Activated CD4-positive, alpha-beta T cell treated with anti-CD3 and anti-CD28 coated beads for 36 hours (primary cell): ENCODE results near the gene IGSF22. TPM values are rescaled to one million over a fixed set of nuclear protein-coding genes. Genes with fewer than 3 reads are reported as not detected.
"Not testable (repeated sequence)": the region's sequence is repeated elsewhere in the genome, so short reads cannot be mapped to it uniquely, and the experiment has no call there.

ENCODE experiments used
- ATAC-seq: fragments of 200-7000 bp; cut with Tn5 transposase; one replicate; pipeline ENCODE4 v1.10.0; 2021; ENCODE audit warnings: mild to moderate bottlenecking, moderate library complexity
- CTCF ChIA-PET: fragments of 350-600 bp; sonication (Branson Sonifier 250); formaldehyde crosslinking; loops from one replicate; lab custom pipeline; 2021; ENCODE audit warnings: antibody characterized with exemption; lab: Charles Lee
- POLR2A ChIA-PET: fragments of 350-600 bp; sonication (Branson Sonifier 250); formaldehyde crosslinking; loops from one replicate; lab custom pipeline; 2021; ENCODE audit warnings: antibody characterized with exemption, inconsistent platforms; lab: Charles Lee
- DNase-seq: peaks from one replicate; pipeline ENCODE4 v3.0.0-alpha.2; 2020
- H3K27ac Mint-ChIP-seq: one replicate; pipeline ENCODE4 v1.8.0; 2021; ENCODE audit warnings: mixed read lengths
- H3K27me3 Mint-ChIP-seq: one replicate; pipeline ENCODE4 v1.8.0; 2021; ENCODE audit warnings: mixed read lengths
- H3K36me3 Mint-ChIP-seq: one replicate; pipeline ENCODE4 v1.8.0; 2021; ENCODE audit warnings: low read depth, mixed read lengths
- H3K4me1 Mint-ChIP-seq: one replicate; pipeline ENCODE4 v1.8.0; 2021; ENCODE audit warnings: mixed read lengths
- H3K4me3 Mint-ChIP-seq: one replicate; pipeline ENCODE4 v1.8.0; 2021; ENCODE audit warnings: mild to moderate bottlenecking, moderate library complexity, mixed read lengths
- H3K9me3 Mint-ChIP-seq: one replicate; pipeline ENCODE4 v1.8.0; 2021; ENCODE audit warnings: low read depth, mixed read lengths
- intact Hi-C, 2 experiments: fragments of 100-400 bp; cut with DNase I in 1 of 2; cut with micrococcal nuclease in 1 of 2; formaldehyde crosslinking; loops; one replicate each; pipeline versions ENCODE4 v1.14.2 to v1.15.1; 2022 to 2024; cut with DNase I, micrococcal nuclease
- total RNA-seq, 2 experiments: library from RNA; stranded (reverse); gene quantifications; one replicate each; pipeline ENCODE4 v1.2.3, GENCODE V29; 2021

IGSF22 gene
- total RNA-seq, 2 experiments from 2014 or later, result 0.28 to 0.41 TPM

GRCh38 chr11:18682466-18682865 is 43.5 kb downstream of the IGSF22 start:
- POLR2A ChIA-PET, result no interaction called here
- no peaks in the 10 kb centered on the region for H3K9me3 Mint-ChIP-seq

DNA sequence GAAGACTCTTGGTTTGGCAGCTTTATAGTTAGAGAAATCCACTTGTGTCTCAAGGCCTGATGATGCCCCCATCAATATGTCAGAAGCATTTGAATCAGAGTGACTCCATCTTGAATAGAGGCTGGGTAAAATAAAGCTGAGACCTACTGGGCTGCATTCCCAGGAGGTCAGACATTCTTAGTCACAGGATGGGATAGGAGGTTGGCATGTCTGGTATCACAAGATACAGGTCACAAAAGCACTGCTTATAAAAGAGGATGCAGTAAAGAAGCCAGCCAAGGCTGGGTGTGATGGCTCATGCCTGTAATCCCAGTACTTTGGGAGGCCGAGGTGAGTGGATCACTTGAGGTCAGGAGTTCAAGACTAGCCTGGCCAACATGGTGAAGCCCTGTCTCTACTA is 44.0 kb downstream of the IGSF22 start:
- H3K36me3 Mint-ChIP-seq, DNase-seq, H3K4me3 Mint-ChIP-seq, intact Hi-C loops, H3K4me1 Mint-ChIP-seq, H3K27me3 Mint-ChIP-seq, H3K9me3 Mint-ChIP-seq, ATAC-seq, H3K27ac Mint-ChIP-seq, POLR2A ChIA-PET: not testable (repeated sequence)
- CTCF ChIA-PET, result interaction anchor here (1.2 kb wide), 1 partner anchor 40 kb away, joined by 3 read pairs; no protein-coding TSS in a partner anchor

More at GRCh38 chr11:18682466-18682865, 43.5 kb downstream of the IGSF22 start:
- DNase-seq (no peak), ATAC-seq (no peak)
- CTCF ChIA-PET, result interaction anchor here (1.2 kb wide), 1 partner anchor 40 kb away, joined by 3 read pairs; no protein-coding TSS in a partner anchor
- no peak overlapping the region for H3K4me3 Mint-ChIP-seq
- intact Hi-C loops, result no loop called here
- H3K27me3 Mint-ChIP-seq, result no peaks in the 10 kb centered on the region
- no peak overlapping the region for H3K27ac Mint-ChIP-seq
- H3K36me3 Mint-ChIP-seq, result no peaks in the 10 kb centered on the region
- H3K4me1 Mint-ChIP-seq, result peaks cover 4% of the 10 kb centered on the region

DNA sequence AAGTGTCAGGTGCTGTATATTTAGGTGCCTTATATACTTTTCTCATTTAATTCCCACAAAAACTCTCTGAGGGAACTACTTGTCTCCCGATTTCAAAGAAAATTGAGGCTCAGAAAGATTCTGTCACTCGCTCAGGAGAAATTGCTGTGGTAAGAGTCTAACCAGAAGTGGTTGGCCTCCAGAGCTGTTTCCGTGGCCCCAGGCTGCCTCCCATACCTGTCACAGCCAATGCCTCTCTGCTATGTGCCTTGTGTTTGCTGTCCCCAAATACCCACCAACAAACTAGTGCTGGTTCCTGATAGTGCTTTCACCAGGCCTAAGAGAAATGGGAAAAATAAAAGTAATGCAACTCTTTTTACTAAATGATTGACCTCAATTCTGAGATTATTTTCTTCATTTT is 48.4 kb downstream of the IGSF22 start:
- no peak for ATAC-seq
- H3K4me1 Mint-ChIP-seq, result peaks cover 10% of the 10 kb centered on the region
- no peak overlapping the region for H3K27ac Mint-ChIP-seq
- H3K9me3 Mint-ChIP-seq, result no peaks in the 10 kb centered on the region
- intact Hi-C loops, result no loop called here
- ChIA-PET CTCF (interaction anchor here (1.0 kb wide), 1 partner anchor 44 kb away, joined by 3 read pairs; no protein-coding TSS in a partner anchor), POLR2A (no interaction called here)
- no peak overlapping the region for H3K4me3 Mint-ChIP-seq
- H3K36me3 Mint-ChIP-seq, result no peaks in the 10 kb centered on the region
- DNase-seq, result no peak
- H3K27me3 Mint-ChIP-seq, result no peaks in the 10 kb centered on the region

- H3K27me3 Mint-ChIP-seq, result no peaks in the 10 kb centered on the region
- no peaks in the 10 kb centered on the region for H3K36me3 Mint-ChIP-seq
- intact Hi-C loops, result no loop called here
- ChIA-PET POLR2A (no interaction called here), CTCF (interaction anchor here (0.6 to 1.7 kb wide), 6 partner anchors 10 to 1871 kb away, joined by 3 to 4 read pairs (median 3); no protein-coding TSS in a partner anchor)
- DNase-seq (no peak), ATAC-seq (no peak)
- peaks cover 14% of the 10 kb centered on the region for H3K4me1 Mint-ChIP-seq
- H3K9me3 Mint-ChIP-seq, result no peaks in the 10 kb centered on the region
- H3K4me3 Mint-ChIP-seq, result no peak overlapping the region
- no peak overlapping the region for H3K27ac Mint-ChIP-seq
These were observed 49.2 kb downstream of the IGSF22 start for GRCh38 chr11:18676803-18677202.

DNA sequence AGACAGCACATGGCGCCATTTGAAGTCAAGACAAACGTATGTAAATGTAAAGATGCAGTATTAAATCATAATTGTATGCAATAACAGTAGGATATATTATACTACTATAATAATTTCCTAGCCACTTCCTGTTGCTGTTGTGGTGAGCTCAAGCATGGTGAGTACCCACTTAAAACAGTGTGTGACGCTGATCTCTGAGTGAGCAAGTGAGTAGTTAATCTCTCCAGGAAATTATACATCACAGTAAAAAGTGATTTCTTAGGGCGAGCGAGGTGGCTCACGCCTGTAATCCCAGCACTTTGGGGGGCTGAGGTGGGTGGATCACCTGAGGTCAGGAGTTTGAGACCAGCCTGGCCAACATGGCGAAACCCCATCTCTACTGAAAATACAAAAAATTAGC is 53.8 kb downstream of the IGSF22 start:
- H3K4me3 Mint-ChIP-seq, result peak overlapping the region; percentile 23
- intact Hi-C loops, result loop anchor here (1.0 to 5.0 kb wide), 3 partner anchors 27 to 56 kb away; partner anchors contain the start of gene TMEM86A (in 1 of the 2)
- peaks cover 36% of the 10 kb centered on the region for H3K4me1 Mint-ChIP-seq
- peak overlapping the region; percentile 85 for H3K27ac Mint-ChIP-seq
- H3K27me3 Mint-ChIP-seq, H3K9me3 Mint-ChIP-seq, H3K36me3 Mint-ChIP-seq: not testable (repeated sequence)
- ChIA-PET CTCF (interaction anchor here (1.2 kb wide), 1 partner anchor 377 kb away, joined by 3 read pairs; no protein-coding TSS in a partner anchor), POLR2A (interaction anchor here (0.7 to 1.4 kb wide), 2 partner anchors 56 to 380 kb away, joined by 3 to 6 read pairs; no protein-coding TSS in a partner anchor)
- ATAC-seq, result peak; percentile 89
- DNase-seq, result peak; percentile 52

DNA sequence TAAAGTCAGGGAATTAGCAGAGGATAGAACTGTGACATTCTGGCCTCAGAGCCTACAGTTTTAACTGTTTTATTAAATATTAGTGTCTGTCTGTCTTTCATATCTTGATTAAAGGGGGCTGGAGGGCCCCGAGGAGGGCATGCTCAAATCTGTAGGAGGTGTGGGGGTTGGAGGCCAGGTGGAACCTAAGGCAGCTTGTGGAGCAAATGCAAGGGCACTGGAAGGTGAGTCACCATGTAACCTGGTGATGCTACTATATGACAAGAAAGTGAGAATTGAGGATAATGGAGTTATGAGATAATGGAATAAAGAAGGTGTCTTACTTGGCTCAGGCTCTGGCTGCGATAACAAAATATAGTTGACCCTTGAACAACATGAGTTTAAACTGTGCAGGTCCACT is 54.7 kb downstream of the IGSF22 start:
- Mint-ChIP-seq H3K36me3 (no peaks in the 10 kb centered on the region), H3K27ac (peak overlapping the region; percentile 70), H3K9me3 (no peaks in the 10 kb centered on the region), H3K4me1 (peaks cover 36% of the 10 kb centered on the region), H3K4me3 (no peak overlapping the region), H3K27me3 (no peaks in the 10 kb centered on the region)
- DNase-seq (peak; percentile 44), ATAC-seq (peak; percentile 28)
- intact Hi-C loops, result loop anchor here in 1 of 2 experiments (5.0 kb wide), 1 partner anchor 54 kb away; no protein-coding TSS in a partner anchor
- CTCF ChIA-PET, result no interaction called here
- POLR2A ChIA-PET, result interaction anchor here (0.5 kb wide), 1 partner anchor 16 kb away, joined by 4 read pairs; no protein-coding TSS in a partner anchor

DNA sequence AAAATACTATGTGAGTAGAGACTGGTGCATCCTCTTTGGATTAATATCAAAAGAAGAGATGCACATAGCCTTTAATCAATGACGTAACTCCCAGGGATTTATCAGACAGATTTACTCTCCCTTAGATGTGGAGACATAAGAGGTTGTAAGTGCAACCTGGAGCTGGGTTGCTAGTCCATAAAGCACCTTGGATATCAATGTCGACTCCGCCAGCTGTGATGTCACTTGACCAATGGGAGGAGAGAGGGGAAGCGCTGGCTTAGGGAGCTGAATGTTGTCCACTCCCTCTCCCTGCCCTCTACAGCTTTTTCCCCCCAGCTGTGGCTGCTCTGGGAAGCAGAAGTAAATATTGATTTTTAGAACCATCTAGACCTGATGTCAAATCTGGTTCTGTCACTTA is 56.3 kb downstream of the IGSF22 start:
- no peak for ATAC-seq
- ChIA-PET POLR2A (no interaction called here), CTCF (interaction anchor here (1.1 kb wide), 1 partner anchor 52 kb away, joined by 3 read pairs; no protein-coding TSS in a partner anchor)
- no peak overlapping the region for H3K27ac Mint-ChIP-seq
- no peaks in the 10 kb centered on the region for H3K36me3 Mint-ChIP-seq
- no peak overlapping the region for H3K4me3 Mint-ChIP-seq
- no peak for DNase-seq
- intact Hi-C loops, result loop anchor here in 1 of 2 experiments (5.0 kb wide), 1 partner anchor 52 kb away; no protein-coding TSS in a partner anchor
- no peaks in the 10 kb centered on the region for H3K9me3 Mint-ChIP-seq
- no peaks in the 10 kb centered on the region for H3K27me3 Mint-ChIP-seq
- peaks cover 42% of the 10 kb centered on the region for H3K4me1 Mint-ChIP-seq

DNA sequence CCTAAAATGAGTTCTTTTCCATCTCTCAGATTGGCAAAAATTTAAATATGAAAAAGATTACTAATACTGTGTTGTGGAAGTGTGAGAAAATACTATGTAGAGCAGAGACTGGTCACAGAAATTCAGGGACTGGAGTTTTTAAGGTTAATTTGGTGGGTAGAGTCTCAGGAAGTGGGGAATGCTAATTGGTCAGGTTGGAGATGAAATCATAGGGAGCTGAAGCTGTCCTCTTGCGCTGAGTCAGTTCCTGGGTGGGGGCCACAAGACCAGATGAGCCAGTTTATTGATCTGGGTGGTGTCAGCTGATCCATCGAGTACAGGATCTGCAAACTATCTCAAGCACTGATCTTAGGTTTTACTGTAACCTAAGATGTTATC is 56.8 kb downstream of the IGSF22 start:
- peaks cover 42% of the 10 kb centered on the region for H3K4me1 Mint-ChIP-seq
- H3K27me3 Mint-ChIP-seq, result no peaks in the 10 kb centered on the region
- no peak overlapping the region for H3K4me3 Mint-ChIP-seq
- ATAC-seq, result peak; percentile 51
- no peak overlapping the region for H3K27ac Mint-ChIP-seq
- no peaks in the 10 kb centered on the region for H3K9me3 Mint-ChIP-seq
- intact Hi-C loops, result no loop called here
- peak; percentile 26 for DNase-seq
- CTCF ChIA-PET, result interaction anchor here (0.6 to 1.1 kb wide), 3 partner anchors 20 to 667 kb away, joined by 3 read pairs; no protein-coding TSS in a partner anchor
- no peaks in the 10 kb centered on the region for H3K36me3 Mint-ChIP-seq
- POLR2A ChIA-PET, result no interaction called here

- Mint-ChIP-seq H3K27me3 (no peaks in the 10 kb centered on the region), H3K4me1 (peaks cover 38% of the 10 kb centered on the region), H3K36me3 (no peaks in the 10 kb centered on the region), H3K27ac (no peak overlapping the region), H3K4me3 (no peak overlapping the region), H3K9me3 (no peaks in the 10 kb centered on the region)
- ATAC-seq, result no peak
- no peak for DNase-seq
- intact Hi-C loops, result no loop called here
- POLR2A ChIA-PET, result no interaction called here
- CTCF ChIA-PET, result no interaction called here
These were observed 57.9 kb downstream of the IGSF22 start for GRCh38 chr11:18668131-18668530.

DNA sequence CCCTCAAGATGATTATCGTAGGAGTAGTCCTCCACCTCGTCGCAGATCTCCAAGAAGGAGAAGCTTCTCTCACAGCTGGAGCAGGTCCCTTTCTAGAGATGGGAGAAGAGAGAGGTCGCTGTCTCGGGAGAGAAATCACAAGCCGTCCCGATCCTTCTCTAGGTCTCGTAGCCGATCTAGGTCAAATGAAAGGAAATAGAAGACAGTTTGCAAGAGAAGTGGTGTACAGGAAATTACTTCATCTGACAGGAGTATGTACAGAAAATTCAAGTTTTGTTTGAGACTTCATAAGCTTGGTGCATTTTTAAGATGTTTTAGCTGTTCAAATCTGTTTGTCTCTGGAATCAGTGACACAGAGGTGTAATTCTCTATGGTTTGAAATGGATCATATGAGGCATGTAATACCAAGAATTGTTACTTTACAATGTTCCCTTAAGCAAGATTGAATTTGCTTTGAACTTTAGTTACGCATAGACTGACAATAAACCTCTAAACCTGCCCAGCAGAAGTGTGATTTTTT is 60.6 kb downstream of the IGSF22 start:
- H3K36me3 Mint-ChIP-seq, H3K27me3 Mint-ChIP-seq, POLR2A ChIA-PET, H3K27ac Mint-ChIP-seq, H3K9me3 Mint-ChIP-seq, intact Hi-C loops, ATAC-seq, H3K4me3 Mint-ChIP-seq, DNase-seq: not testable (repeated sequence)
- CTCF ChIA-PET, result interaction anchor here (0.7 to 0.9 kb wide), 2 partner anchors 14 to 144 kb away, joined by 3 to 4 read pairs; no protein-coding TSS in a partner anchor
- H3K4me1 Mint-ChIP-seq, result peaks cover 21% of the 10 kb centered on the region

- H3K9me3 Mint-ChIP-seq, result no peaks in the 10 kb centered on the region
- no peaks in the 10 kb centered on the region for H3K4me1 Mint-ChIP-seq
- ChIA-PET CTCF (no interaction called here), POLR2A (no interaction called here)
- no peaks in the 10 kb centered on the region for H3K36me3 Mint-ChIP-seq
- no peaks in the 10 kb centered on the region for H3K27me3 Mint-ChIP-seq
- no peak overlapping the region for H3K27ac Mint-ChIP-seq
- DNase-seq (no peak), ATAC-seq (no peak)
- intact Hi-C loops, result no loop called here
- no peak overlapping the region for H3K4me3 Mint-ChIP-seq
These were observed 68.3 kb downstream of the IGSF22 start for GRCh38 chr11:18657673-18658072.
